Choroid plexus epithelial cell (primary cell): ENCODE results near the gene TLE7.

Source experiments
- DNase-seq: peaks from one replicate; pipeline ENCODE4 v3.0.0-alpha.2; 2010; ENCODE audit warnings: low read depth
- H3K4me3 ChIP-seq: 2 replicates; pipeline ENCODE4 v1.5.1; 2011; ENCODE audit warnings: low read depth, mild to moderate bottlenecking, control low read depth, low read length, moderate library complexity
- CTCF ChIP-seq: conservative IDR thresholded peaks from 2 replicates; pipeline ENCODE4 v1.5.1; 2011; ENCODE audit warnings: low read depth, mild to moderate bottlenecking, control low read depth, inconsistent platforms, low read length, moderate library complexity

Gene TLE7

GRCh38 chr16:71467810-71468209, 26.0 kb upstream of the TLE7 start:
- no peak overlapping the region for H3K4me3 ChIP-seq
- peak; percentile 42 for DNase-seq
- no peak for TF ChIP-seq CTCF

- no peak for TF ChIP-seq CTCF
- no peak overlapping the region for H3K4me3 ChIP-seq
- no peak for DNase-seq
These were observed 22.4 kb upstream of the TLE7 start for GRCh38 chr16:71464231-71464630.

GRCh38 chr16:71461686-71462648, 20.1 kb upstream of the TLE7 start, which contains the start of gene ZNF23:
TSS of gene ZNF23 (minus strand) at chr16:71462247. CDS start at chr16:71456796, 5,451 bp downstream.
- no peak for TF ChIP-seq CTCF
- peak within 1 kb of the TSS; percentile 99 for H3K4me3 ChIP-seq
- DNase-seq = peak; percentile 78

GRCh38 chr16:71460941-71461340, 19.1 kb upstream of the TLE7 start:
- TF ChIP-seq CTCF = no peak
- no peak for DNase-seq
- no peak overlapping the region for H3K4me3 ChIP-seq

GRCh38 chr16:71460236-71460635, 18.4 kb upstream of the TLE7 start:
- H3K4me3 ChIP-seq = no peak overlapping the region
- DNase-seq = peak; percentile 80

GRCh38 chr16:71459510-71459909, 17.7 kb upstream of the TLE7 start:
- no peak overlapping the region for H3K4me3 ChIP-seq
- TF ChIP-seq CTCF = no peak
- no peak for DNase-seq

More at GRCh38 chr16:71460236-71460635, 18.4 kb upstream of the TLE7 start:
- TF ChIP-seq CTCF = no peak

GRCh38 chr16:71456801-71457200, 14.9 kb upstream of the TLE7 start:
- TF ChIP-seq CTCF = no peak
- H3K4me3 ChIP-seq = no peak overlapping the region
- DNase-seq = no peak
